Stomach (tissue), 9 donors: ENCODE measurements around the gene RRBP1. TPM values are rescaled to one million over a fixed set of nuclear protein-coding genes. Genes with fewer than 3 reads are reported as not detected.

Source experiments
- DNase-seq, 2 donors: peaks; one replicate each; pipeline versions ENCODE4 v3.0.0 to v3.0.0-alpha.2; 2013 to 2019
- H3K27ac ChIP-seq, 5 donors: fragments of 200-600 bp in 4 of 5; sonication (generic) in 4 of 5; one replicate each; pipeline ENCODE4 v1.5.1; 2013 to 2019; ENCODE audit warnings: mild to moderate bottlenecking in 1 of 5, moderate library complexity in 1 of 5
- H3K27me3 ChIP-seq, 3 donors: fragments of 200-600 bp; sonication (generic); one replicate each; pipeline ENCODE4 v1.5.1; 2017 to 2019; ENCODE audit warnings: mixed run types in 1 of 3
- H3K36me3 ChIP-seq, 4 donors: fragments of 200-600 bp; sonication (generic); 1 replicate in 3 of 4; 2 replicates in 1 of 4; pipeline ENCODE4 v1.5.1; 2016 to 2019
- H3K4me1 ChIP-seq, 4 donors: fragments of 200-600 bp; sonication (generic); one replicate each; pipeline ENCODE4 v1.5.1; 2016 to 2019
- H3K4me3 ChIP-seq, 4 donors: fragments of 200-600 bp; sonication (generic) in 3 of 4; one replicate each; pipeline ENCODE4 v1.5.1; 2016 to 2019; ENCODE audit warnings: mild to moderate bottlenecking in 1 of 4
- H3K9me3 ChIP-seq, 4 donors: fragments of 200-600 bp; sonication (generic); one replicate each; pipeline ENCODE4 v1.5.1; 2016 to 2019
- EP300 ChIP-seq: sonication (generic); formaldehyde crosslinking; IDR thresholded peaks from one replicate; pipeline ENCODE4 v1.6.1; 2017; ENCODE audit warnings: antibody characterized with exemption
- POLR2A ChIP-seq, 4 donors: fragments of 450-650 bp; IDR thresholded peaks; one replicate each; pipeline ENCODE4 v1.6.1; 2016; ENCODE audit warnings: antibody characterized with exemption in 4 of 4, control low read depth in 2 of 4, mild to moderate bottlenecking in 1 of 4, moderate library complexity in 1 of 4
- POLR2AphosphoS5 ChIP-seq, 3 donors: sonication (generic); formaldehyde crosslinking; IDR thresholded peaks; one replicate each; pipeline ENCODE4 v1.6.1; 2016; ENCODE audit warnings: antibody characterized with exemption in 3 of 3
- WGBS, 5 donors: extraction: QIAGEN DNeasy Blood & Tissue Kit in 3 of 5; methylation state at CpG; one replicate each; pipeline versions ENCODE4 v1.1.5 to v1.1.7; 2013 to 2018; 5-methylcytosine and 5-hydroxymethylcytosine counted together
- intact Hi-C: fragments of 100-400 bp; cut with DNase I; formaldehyde crosslinking; loops from one replicate; pipeline ENCODE4 v1.15.1; 2023; ENCODE audit warnings: low total_unique reads
- polyA plus RNA-seq, 3 donors: library from polyadenylated mRNA; stranded (reverse); fragments of 200-250 nt; gene quantifications; one replicate each; pipeline ENCODE4 v1.2.3, GENCODE V29; 2013
- total RNA-seq, 5 donors: library from RNA; depleted of rRNA; stranded (reverse); fragments of >200 nt; gene quantifications; one replicate each; pipeline versions ENCODE4 v1.1.0 to v1.2.3, GENCODE V29; 2014 to 2016
- TF ChIP-seq, protein P1 (sequence below), 7 experiments: fragments of 450-650 bp in 4 of 7; fragments of 200-600 bp in 3 of 7; sonication (generic) in 3 of 7; IDR thresholded peaks; one replicate each; pipeline ENCODE4 v1.5.1; 2016 to 2019; ENCODE audit warnings: antibody characterized with exemption in 7 of 7, control low read depth in 2 of 7, mild to moderate bottlenecking in 1 of 7
- donor health status: healthy with polysubstance abuse.
- donor health status: Bipolar disorder and iron deficiency.
- donor health status: healthy.

RRBP1 gene
- total and polyA plus RNA-seq, 8 donors, result 34.4 to 456 (median 132) TPM

DNA sequence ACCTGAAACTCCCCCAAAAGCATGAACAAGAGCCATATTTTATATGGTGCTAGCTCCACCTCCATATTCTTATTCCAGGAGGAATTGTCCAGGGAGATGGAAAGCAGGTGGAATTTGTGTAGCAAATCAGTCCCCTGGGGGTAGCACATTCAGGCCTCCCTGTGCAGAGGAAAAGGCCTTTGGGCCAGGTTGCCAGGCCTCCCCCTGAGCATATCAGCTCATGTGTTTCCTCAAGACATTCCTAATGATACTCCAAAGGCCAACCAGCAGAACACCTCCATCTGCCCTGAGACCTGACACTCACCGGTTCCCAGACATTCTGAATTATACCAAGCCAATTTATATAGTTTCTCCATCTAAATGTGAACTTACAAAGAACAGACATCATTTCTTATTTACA is 15.1 kb upstream of the RRBP1 start:
- Histone ChIP-seq H3K27me3 (no peaks in the 10 kb centered on the region), H3K9me3 (peaks cover 0 to 5% (median 0%) of the 10 kb centered on the region in 4 donors), H3K4me1 (peaks cover 0 to 17% (median 8%) of the 10 kb centered on the region in 4 donors), H3K36me3 (no peaks in the 10 kb centered on the region), H3K27ac (no peak overlapping the region), H3K4me3 (no peak overlapping the region)
- 87 to 95% (median 94%) methylated on average over 1 of the region's 1 CpG for WGBS, 5 donors
- no peak for DNase-seq
- TF ChIP-seq, protein P1, sequence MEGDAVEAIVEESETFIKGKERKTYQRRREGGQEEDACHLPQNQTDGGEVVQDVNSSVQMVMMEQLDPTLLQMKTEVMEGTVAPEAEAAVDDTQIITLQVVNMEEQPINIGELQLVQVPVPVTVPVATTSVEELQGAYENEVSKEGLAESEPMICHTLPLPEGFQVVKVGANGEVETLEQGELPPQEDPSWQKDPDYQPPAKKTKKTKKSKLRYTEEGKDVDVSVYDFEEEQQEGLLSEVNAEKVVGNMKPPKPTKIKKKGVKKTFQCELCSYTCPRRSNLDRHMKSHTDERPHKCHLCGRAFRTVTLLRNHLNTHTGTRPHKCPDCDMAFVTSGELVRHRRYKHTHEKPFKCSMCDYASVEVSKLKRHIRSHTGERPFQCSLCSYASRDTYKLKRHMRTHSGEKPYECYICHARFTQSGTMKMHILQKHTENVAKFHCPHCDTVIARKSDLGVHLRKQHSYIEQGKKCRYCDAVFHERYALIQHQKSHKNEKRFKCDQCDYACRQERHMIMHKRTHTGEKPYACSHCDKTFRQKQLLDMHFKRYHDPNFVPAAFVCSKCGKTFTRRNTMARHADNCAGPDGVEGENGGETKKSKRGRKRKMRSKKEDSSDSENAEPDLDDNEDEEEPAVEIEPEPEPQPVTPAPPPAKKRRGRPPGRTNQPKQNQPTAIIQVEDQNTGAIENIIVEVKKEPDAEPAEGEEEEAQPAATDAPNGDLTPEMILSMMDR (IDR thresholded peaks at IDR 0.05), result no peak
- no peak for TF ChIP-seq POLR2AphosphoS5 (IDR thresholded peaks at IDR 0.05)
- TF ChIP-seq POLR2A (IDR thresholded peaks at IDR 0.05), result no peak
- TF ChIP-seq EP300, result no peak
- intact Hi-C loops, result no loop called here

GRCh38 chr20:17696287-17696686 is 14.2 kb upstream of the RRBP1 start:
- no peak for DNase-seq
- no peak overlapping the region for H3K27ac ChIP-seq
- peaks cover 0 to 17% (median 8%) of the 10 kb centered on the region in 4 donors for H3K4me1 ChIP-seq
- H3K27me3 ChIP-seq, result no peaks in the 10 kb centered on the region
- peaks cover 0 to 5% (median 0%) of the 10 kb centered on the region in 4 donors for H3K9me3 ChIP-seq
- TF ChIP-seq, protein P1 (IDR thresholded peaks at IDR 0.05), result no peak
- TF ChIP-seq POLR2AphosphoS5 (IDR thresholded peaks at IDR 0.05) (no peak), EP300 (no peak), POLR2A (IDR thresholded peaks at IDR 0.05) (no peak)
- WGBS, 5 donors, result 90 to 98% (median 95%) methylated on average over 1 of the region's 1 CpG
- no peak overlapping the region for H3K4me3 ChIP-seq
- intact Hi-C loops, result no loop called here
- no peaks in the 10 kb centered on the region for H3K36me3 ChIP-seq

DNA sequence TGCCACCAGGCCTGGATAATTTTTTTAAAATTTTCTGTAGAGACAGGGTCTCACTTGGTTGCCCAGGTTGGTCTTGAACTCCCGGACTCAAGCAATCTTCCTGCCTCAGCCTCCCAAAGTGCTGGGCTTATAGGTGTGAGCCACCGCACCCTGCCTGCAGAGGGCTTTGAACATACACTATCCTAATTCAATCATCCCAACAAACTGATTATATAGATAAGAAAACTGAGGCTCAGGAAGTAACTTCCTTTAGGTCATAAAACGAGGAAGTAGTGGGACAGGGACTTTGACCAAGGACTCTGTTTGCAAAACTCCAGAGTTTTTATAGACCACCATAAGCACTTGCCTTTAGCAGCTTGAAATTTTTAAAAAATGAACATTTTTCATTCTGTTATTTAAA is 12.7 kb upstream of the RRBP1 start:
- Histone ChIP-seq H3K36me3 (no peaks in the 10 kb centered on the region), H3K9me3 (peaks cover 0 to 5% (median 0%) of the 10 kb centered on the region in 4 donors), H3K4me3 (no peak overlapping the region), H3K27ac (no peak overlapping the region), H3K27me3 (no peaks in the 10 kb centered on the region), H3K4me1 (peaks cover 0 to 17% (median 5%) of the 10 kb centered on the region in 4 donors)
- no peak for DNase-seq
- intact Hi-C loops, result no loop called here
- 82 to 84% (median 82%) methylated on average over 3 of the region's 3 CpGs for WGBS, 5 donors
- TF ChIP-seq EP300, result no peak
- TF ChIP-seq, protein P1 (IDR thresholded peaks at IDR 0.05), result no peak
- no peak for TF ChIP-seq POLR2AphosphoS5 (IDR thresholded peaks at IDR 0.05)
- TF ChIP-seq POLR2A (IDR thresholded peaks at IDR 0.05), result no peak

DNA sequence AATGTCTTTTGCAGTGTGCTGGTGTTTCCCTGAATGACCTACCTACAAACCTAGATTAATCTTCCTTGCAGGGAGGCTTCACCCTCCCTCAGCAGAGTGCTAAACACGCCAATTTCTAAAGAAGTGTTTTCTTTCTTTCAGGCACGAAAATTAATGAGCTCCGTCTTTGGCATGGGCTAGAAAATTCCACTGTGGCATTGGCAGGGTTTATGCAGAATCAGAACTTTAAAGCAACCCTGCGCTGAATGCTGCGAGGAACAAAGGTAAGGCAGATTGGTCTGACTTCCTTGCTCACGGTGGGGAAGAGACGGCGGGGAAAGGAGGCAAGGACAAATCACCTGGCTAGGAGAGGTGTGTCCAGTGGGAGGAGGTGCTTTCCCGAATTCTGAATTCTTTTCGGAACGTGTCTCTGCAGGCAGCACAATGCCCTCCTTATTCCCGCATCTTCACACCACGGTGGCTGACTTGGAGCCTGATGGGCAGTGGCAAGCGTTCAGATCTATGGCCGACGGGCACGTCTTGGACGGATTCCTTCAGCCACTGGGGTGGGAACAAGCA is 11.5 kb upstream of the RRBP1 start:
- TF ChIP-seq POLR2A (IDR thresholded peaks at IDR 0.05) (no peak), EP300 (no peak), POLR2AphosphoS5 (IDR thresholded peaks at IDR 0.05) (no peak)
- TF ChIP-seq, protein P1 (IDR thresholded peaks at IDR 0.05), result no peak
- H3K4me3 ChIP-seq, result no peak overlapping the region
- no peaks in the 10 kb centered on the region for H3K36me3 ChIP-seq
- H3K9me3 ChIP-seq, result peaks cover 0 to 5% (median 0%) of the 10 kb centered on the region in 4 donors
- WGBS, 5 donors, result 35 to 53% (median 45%) methylated on average over 18 of the region's 18 CpGs
- no peaks in the 10 kb centered on the region for H3K27me3 ChIP-seq
- no peak for DNase-seq
- H3K27ac ChIP-seq, result no peak overlapping the region
- intact Hi-C loops, result no loop called here
- H3K4me1 ChIP-seq, result peaks cover 0 to 26% (median 10%) of the 10 kb centered on the region in 4 donors
